Parathyroid adenoma (tissue), 2 donors: ENCODE measurements around the gene NDST1.

Experiments used
- H2AFZ ChIP-seq: fragments of 300-600 bp; sonication (generic); one replicate; pipeline ENCODE4 v1.7.0; 2017; ENCODE audit warnings: antibody characterized with exemption, mild to moderate bottlenecking
- H3K27ac ChIP-seq: fragments of 300-600 bp; sonication (generic); one replicate; pipeline ENCODE4 v1.7.0; 2017
- H3K27me3 ChIP-seq: fragments of 300-600 bp; sonication (generic); one replicate; pipeline ENCODE4 v1.7.0; 2017; ENCODE audit warnings: low read length; ENCODE audit not compliant: control insufficient read depth, insufficient read depth
- H3K36me3 ChIP-seq: fragments of 300-600 bp; sonication (generic); one replicate; pipeline ENCODE4 v1.7.0; 2017; ENCODE audit warnings: low read length; ENCODE audit not compliant: control insufficient read depth, insufficient read depth
- H3K4me1 ChIP-seq: fragments of 300-600 bp; sonication (generic); one replicate; pipeline ENCODE4 v1.7.0; 2017; ENCODE audit warnings: control low read depth
- H3K4me2 ChIP-seq: fragments of 300-600 bp; sonication (generic); one replicate; pipeline ENCODE4 v1.7.0; 2017; ENCODE audit warnings: low read length
- H3K4me3 ChIP-seq: fragments of 300-600 bp; sonication (generic); one replicate; pipeline ENCODE4 v1.7.0; 2017; ENCODE audit warnings: low read depth, low read length
- H3K79me2 ChIP-seq: fragments of 300-600 bp; sonication (generic); one replicate; pipeline ENCODE4 v1.7.0; 2017; ENCODE audit warnings: control low read depth
- H3K9ac ChIP-seq: fragments of 300-600 bp; sonication (generic); one replicate; pipeline ENCODE4 v1.7.0; 2017; ENCODE audit warnings: mild to moderate bottlenecking
- H3K9me3 ChIP-seq: fragments of 300-600 bp; sonication (generic); one replicate; pipeline ENCODE4 v1.7.0; 2017; ENCODE audit warnings: low read length; ENCODE audit not compliant: control insufficient read depth
- CTCF ChIP-seq: fragments of 300-600 bp; sonication (generic); IDR thresholded peaks from one replicate; pipeline ENCODE4 v1.7.0; 2017; ENCODE audit warnings: antibody characterized with exemption, mild to moderate bottlenecking
- donor health status: primary hyperparathyroidism.

Gene NDST1

GRCh38 chr5:150604010-150604409 lies 96.1 kb downstream of the NDST1 start:
- Histone ChIP-seq H3K4me2 (no peak overlapping the region), H3K27me3 (no peaks in the 10 kb centered on the region), H3K9me3 (no peaks in the 10 kb centered on the region), H2AFZ (no peak overlapping the region), H3K9ac (no peak overlapping the region), H3K36me3 (no peaks in the 10 kb centered on the region), H3K27ac (no peak overlapping the region), H3K4me3 (no peak overlapping the region), H3K4me1 (no peaks in the 10 kb centered on the region), H3K79me2 (no peaks in the 10 kb centered on the region)
- no peak for TF ChIP-seq CTCF

- H3K9ac ChIP-seq, result no peak overlapping the region
- H3K4me2 ChIP-seq, result no peak overlapping the region
- H3K9me3 ChIP-seq, result no peaks in the 10 kb centered on the region
- H3K4me3 ChIP-seq, result no peak overlapping the region
- no peaks in the 10 kb centered on the region for H3K36me3 ChIP-seq
- H3K27ac ChIP-seq, result no peak overlapping the region
- H2AFZ ChIP-seq, result no peak overlapping the region
- H3K27me3 ChIP-seq, result no peaks in the 10 kb centered on the region
- no peaks in the 10 kb centered on the region for H3K79me2 ChIP-seq
- TF ChIP-seq CTCF, result no peak
- no peaks in the 10 kb centered on the region for H3K4me1 ChIP-seq
Measured at GRCh38 chr5:150604894-150605440, 97.0 kb downstream of the NDST1 start.

GRCh38 chr5:150605546-150605945 lies 97.6 kb downstream of the NDST1 start:
- TF ChIP-seq CTCF, result no peak
- no peaks in the 10 kb centered on the region for H3K36me3 ChIP-seq
- H3K79me2 ChIP-seq, result no peaks in the 10 kb centered on the region
- no peak overlapping the region for H3K4me2 ChIP-seq
- no peaks in the 10 kb centered on the region for H3K9me3 ChIP-seq
- H3K4me1 ChIP-seq, result no peaks in the 10 kb centered on the region
- no peak overlapping the region for H3K27ac ChIP-seq
- no peaks in the 10 kb centered on the region for H3K27me3 ChIP-seq
- no peak overlapping the region for H3K9ac ChIP-seq
- H3K4me3 ChIP-seq, result no peak overlapping the region
- H2AFZ ChIP-seq, result no peak overlapping the region

- Histone ChIP-seq H3K4me1 (no peaks in the 10 kb centered on the region), H3K9ac (no peak overlapping the region), H3K79me2 (no peaks in the 10 kb centered on the region), H3K27me3 (no peaks in the 10 kb centered on the region), H3K4me2 (no peak overlapping the region), H2AFZ (no peak overlapping the region), H3K36me3 (no peaks in the 10 kb centered on the region), H3K4me3 (no peak overlapping the region), H3K27ac (no peak overlapping the region), H3K9me3 (no peaks in the 10 kb centered on the region)
- no peak for TF ChIP-seq CTCF
Measured at GRCh38 chr5:150606476-150606875, 98.5 kb downstream of the NDST1 start.

GRCh38 chr5:150607105-150607504 lies 99.2 kb downstream of the NDST1 start:
- Histone ChIP-seq H3K9ac (no peak overlapping the region), H3K79me2 (no peaks in the 10 kb centered on the region), H3K4me1 (no peaks in the 10 kb centered on the region), H3K27ac (no peak overlapping the region), H3K36me3 (no peaks in the 10 kb centered on the region), H3K4me3 (no peak overlapping the region), H3K4me2 (no peak overlapping the region), H3K27me3 (no peaks in the 10 kb centered on the region), H2AFZ (no peak overlapping the region), H3K9me3 (no peaks in the 10 kb centered on the region)
- no peak for TF ChIP-seq CTCF
